Osteocyte (in vitro differentiated cells): ENCODE measurements around the gene GPR21. TPM values are rescaled to one million over a fixed set of nuclear protein-coding genes. Genes with fewer than 3 reads are reported as not detected.

Experiments
- DNase-seq: peaks from one replicate; pipeline ENCODE4 v3.0.0; 2021; ENCODE audit warnings: mixed read lengths; ENCODE audit not compliant: unreplicated experiment; ENCODE audit errors: extremely low spot score
- H3K27ac Mint-ChIP-seq: one replicate; pipeline ENCODE4 v1.8.0; 2021; ENCODE audit warnings: mild to moderate bottlenecking, mixed read lengths; ENCODE audit not compliant: unreplicated experiment
- H3K27me3 Mint-ChIP-seq: one replicate; pipeline ENCODE4 v1.8.0; 2021; ENCODE audit warnings: mixed read lengths; ENCODE audit not compliant: unreplicated experiment
- H3K36me3 Mint-ChIP-seq: one replicate; pipeline ENCODE4 v1.8.0; 2021; ENCODE audit warnings: mixed read lengths; ENCODE audit not compliant: unreplicated experiment
- H3K4me1 Mint-ChIP-seq: one replicate; pipeline ENCODE4 v1.8.0; 2021; ENCODE audit warnings: mixed read lengths; ENCODE audit not compliant: unreplicated experiment
- H3K4me3 Mint-ChIP-seq: one replicate; pipeline ENCODE4 v1.8.0; 2021; ENCODE audit warnings: mild to moderate bottlenecking, moderate library complexity, mixed read lengths; ENCODE audit not compliant: unreplicated experiment
- H3K9me3 Mint-ChIP-seq: one replicate; pipeline ENCODE4 v1.8.0; 2021; ENCODE audit warnings: mixed read lengths; ENCODE audit not compliant: unreplicated experiment
- total RNA-seq: library from RNA; stranded (reverse); gene quantifications from 2 replicates; pipeline ENCODE4 v1.2.1, GENCODE V29; 2021
- TF ChIP-seq, protein P1 (sequence below): fragments of 200-600 bp; sonication (generic); IDR thresholded peaks from 2 replicates; pipeline ENCODE4 v1.5.0; 2021; ENCODE audit warnings: antibody characterized with exemption, mild to moderate bottlenecking, moderate library complexity

Gene GPR21
- total RNA-seq, 1 donor from 2014 or later: 3.4 TPM

DNA sequence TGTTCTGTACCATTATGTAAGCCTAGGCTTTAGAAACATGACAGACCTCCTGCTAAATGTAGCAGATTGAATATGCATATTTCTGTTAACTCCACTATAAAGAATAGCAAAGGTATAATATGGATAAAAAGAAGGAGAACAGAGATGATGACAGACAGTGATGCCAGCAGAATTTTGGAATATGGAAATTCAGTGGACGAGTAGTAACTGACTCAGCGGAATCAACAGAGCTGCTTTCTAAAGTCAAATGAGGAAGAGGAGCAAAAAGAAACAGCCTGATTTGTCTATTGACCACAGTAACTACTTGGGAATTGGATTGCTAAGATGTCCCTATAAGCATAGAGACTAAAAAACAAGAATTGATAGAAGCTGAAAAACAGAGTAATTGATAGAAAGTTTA, 8.0 kb downstream of the GPR21 start:
- Mint-ChIP-seq H3K27me3 (no peaks in the 10 kb centered on the region), H3K27ac (peak overlapping the region; percentile 83), H3K4me1 (peaks cover 92% of the 10 kb centered on the region), H3K9me3 (peaks cover 6% of the 10 kb centered on the region), H3K36me3 (peaks cover 15% of the 10 kb centered on the region), H3K4me3 (no peak overlapping the region)
- no peak for DNase-seq
- TF ChIP-seq, protein P1, sequence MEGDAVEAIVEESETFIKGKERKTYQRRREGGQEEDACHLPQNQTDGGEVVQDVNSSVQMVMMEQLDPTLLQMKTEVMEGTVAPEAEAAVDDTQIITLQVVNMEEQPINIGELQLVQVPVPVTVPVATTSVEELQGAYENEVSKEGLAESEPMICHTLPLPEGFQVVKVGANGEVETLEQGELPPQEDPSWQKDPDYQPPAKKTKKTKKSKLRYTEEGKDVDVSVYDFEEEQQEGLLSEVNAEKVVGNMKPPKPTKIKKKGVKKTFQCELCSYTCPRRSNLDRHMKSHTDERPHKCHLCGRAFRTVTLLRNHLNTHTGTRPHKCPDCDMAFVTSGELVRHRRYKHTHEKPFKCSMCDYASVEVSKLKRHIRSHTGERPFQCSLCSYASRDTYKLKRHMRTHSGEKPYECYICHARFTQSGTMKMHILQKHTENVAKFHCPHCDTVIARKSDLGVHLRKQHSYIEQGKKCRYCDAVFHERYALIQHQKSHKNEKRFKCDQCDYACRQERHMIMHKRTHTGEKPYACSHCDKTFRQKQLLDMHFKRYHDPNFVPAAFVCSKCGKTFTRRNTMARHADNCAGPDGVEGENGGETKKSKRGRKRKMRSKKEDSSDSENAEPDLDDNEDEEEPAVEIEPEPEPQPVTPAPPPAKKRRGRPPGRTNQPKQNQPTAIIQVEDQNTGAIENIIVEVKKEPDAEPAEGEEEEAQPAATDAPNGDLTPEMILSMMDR: no peak

DNA sequence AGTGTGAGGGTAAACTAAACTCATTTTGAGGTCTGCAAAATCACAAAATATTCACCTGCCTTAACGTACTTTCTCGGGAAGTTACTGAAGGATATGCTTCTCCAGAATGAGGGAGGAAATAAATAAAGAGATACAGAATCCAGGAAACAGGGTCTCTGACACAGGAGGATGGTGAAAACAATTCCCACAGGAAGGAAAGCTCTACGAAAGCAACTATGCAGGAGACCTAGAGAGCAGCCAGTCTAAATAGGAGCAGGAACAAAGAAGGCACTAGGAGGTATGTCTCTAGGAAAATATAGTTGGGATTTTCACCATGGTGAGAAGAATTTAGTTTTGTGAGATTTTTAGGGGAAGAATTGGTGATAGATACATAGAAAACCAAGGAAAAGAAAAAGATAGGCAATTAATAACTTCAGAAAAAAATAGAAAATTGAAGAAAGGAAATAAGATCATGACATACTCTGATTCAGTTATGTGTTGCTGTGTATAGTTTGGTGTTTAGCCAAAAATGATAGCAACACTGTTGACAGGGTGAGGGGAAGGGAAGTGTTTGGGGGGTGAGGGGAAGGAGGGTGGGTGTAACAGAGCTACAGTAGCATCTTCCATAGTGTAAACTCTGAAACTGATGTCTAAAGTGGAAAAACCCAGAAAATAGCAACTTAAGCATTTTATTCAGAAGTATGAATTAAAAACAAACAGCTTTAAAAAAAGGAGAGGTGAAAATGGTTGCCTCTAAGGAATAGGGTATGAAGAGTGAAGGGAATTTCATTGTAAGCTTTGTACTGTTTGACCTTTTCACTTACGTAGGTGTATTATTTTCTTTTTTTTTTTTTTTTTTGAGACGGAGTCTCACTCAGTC, 9.8 kb downstream of the GPR21 start:
- H3K4me1 Mint-ChIP-seq: peaks cover 86% of the 10 kb centered on the region
- H3K4me3 Mint-ChIP-seq: peak overlapping the region; percentile 10
- DNase-seq: no peak
- H3K36me3 Mint-ChIP-seq: peaks cover 15% of the 10 kb centered on the region
- peaks cover 6% of the 10 kb centered on the region for H3K9me3 Mint-ChIP-seq
- no peaks in the 10 kb centered on the region for H3K27me3 Mint-ChIP-seq
- H3K27ac Mint-ChIP-seq: peak overlapping the region; percentile 83
- TF ChIP-seq, protein P1: no peak

DNA sequence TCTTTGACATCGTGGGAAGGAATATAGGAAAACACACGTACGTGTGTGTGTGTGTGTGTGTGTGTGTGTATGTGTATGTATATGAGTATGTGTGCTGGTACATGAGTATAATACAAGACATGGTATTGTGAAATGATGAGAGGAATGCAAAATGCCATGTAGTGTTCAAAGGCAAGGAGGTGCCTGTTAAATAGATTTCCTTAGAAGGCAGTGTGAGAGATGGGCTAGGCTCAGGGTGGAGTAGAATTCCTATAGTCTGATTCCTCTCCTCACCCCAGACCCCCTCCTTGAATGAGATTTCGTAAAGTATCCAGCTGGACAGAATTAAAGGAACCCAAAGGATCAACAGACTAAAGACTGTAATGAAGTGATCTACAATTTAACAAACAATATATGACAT, 11.1 kb downstream of the GPR21 start:
- H3K27ac Mint-ChIP-seq: peak overlapping the region; percentile 83

DNA sequence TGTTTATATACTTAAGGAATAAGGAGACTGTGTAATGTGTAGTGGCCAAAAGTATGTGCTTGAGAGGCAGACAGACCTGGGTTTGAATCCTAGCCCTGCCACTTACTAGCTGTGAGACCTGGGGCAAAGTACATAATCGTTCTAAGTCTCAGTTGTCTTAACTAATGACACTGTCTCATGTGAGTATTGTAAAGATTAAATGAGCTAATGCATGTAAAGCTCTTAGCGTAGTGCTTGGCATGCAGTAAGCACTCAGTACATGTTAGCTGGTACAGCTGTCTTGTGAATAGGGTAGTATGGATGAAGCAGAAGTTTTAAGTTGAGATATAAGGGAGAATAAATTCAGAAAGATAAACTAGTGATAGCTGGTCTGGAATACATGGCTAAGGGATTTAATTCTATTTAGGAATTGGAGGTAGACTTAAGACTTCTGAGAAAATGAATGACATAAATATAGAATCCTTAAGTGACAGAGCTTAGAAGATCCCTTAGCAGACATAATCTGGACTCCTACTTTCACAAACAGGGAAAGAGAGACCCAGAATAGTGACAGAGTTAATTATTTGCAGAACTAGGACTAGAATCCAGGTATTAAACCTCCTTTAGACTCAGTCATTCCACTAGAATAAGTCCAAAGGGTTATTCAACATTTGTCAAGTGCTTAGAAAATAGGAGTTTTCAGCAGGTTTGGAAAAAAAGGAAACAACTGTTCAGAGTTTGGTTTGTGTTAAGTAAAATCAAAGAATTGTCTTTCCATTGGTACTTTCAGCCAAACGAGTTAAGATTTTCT, 13.1 kb downstream of the GPR21 start:
- DNase-seq: no peak
- Mint-ChIP-seq H3K36me3 (peaks cover 22% of the 10 kb centered on the region), H3K4me1 (peaks cover 84% of the 10 kb centered on the region), H3K4me3 (peak overlapping the region; percentile 14), H3K9me3 (peaks cover 6% of the 10 kb centered on the region), H3K27ac (peak overlapping the region; percentile 83), H3K27me3 (no peaks in the 10 kb centered on the region)
- TF ChIP-seq, protein P1: no peak

More for the DNA sequence above, 11.1 kb downstream of the GPR21 start:
- TF ChIP-seq, protein P1: no peak
- Mint-ChIP-seq H3K36me3 (peaks cover 12% of the 10 kb centered on the region), H3K4me1 (peaks cover 90% of the 10 kb centered on the region), H3K9me3 (peaks cover 6% of the 10 kb centered on the region), H3K27me3 (no peaks in the 10 kb centered on the region), H3K4me3 (peak overlapping the region; percentile 4)
- no peak for DNase-seq

DNA sequence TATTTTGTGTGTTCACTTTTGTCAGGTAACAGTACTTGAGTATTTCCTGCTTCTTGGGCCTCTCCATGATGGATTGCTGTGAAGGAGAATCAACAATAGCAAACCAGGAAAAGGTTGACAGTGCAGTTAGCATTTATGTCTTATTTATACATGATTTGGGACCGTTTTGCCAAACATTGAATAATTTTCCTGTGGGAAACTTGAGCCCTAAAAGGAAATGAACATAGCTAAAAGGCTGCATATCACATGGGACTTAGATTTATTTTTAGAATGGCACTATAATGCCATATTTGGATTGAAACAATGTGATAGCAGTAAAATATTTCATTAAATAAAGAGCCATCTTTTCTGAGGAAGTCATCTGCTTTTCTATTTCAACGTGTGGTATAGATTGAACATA, 15.3 kb downstream of the GPR21 start:
- H3K27ac Mint-ChIP-seq: peak overlapping the region; percentile 91
- peak overlapping the region; percentile 23 for H3K4me3 Mint-ChIP-seq
- DNase-seq: no peak
- H3K4me1 Mint-ChIP-seq: peaks cover 74% of the 10 kb centered on the region
- no peaks in the 10 kb centered on the region for H3K9me3 Mint-ChIP-seq
- no peaks in the 10 kb centered on the region for H3K27me3 Mint-ChIP-seq
- TF ChIP-seq, protein P1: no peak
- peaks cover 17% of the 10 kb centered on the region for H3K36me3 Mint-ChIP-seq
